K562 (cell line): ENCODE data around the gene C1orf94. TPM values are rescaled to one million over a fixed set of nuclear protein-coding genes. Genes with fewer than 3 reads are reported as not detected.
A peak's percentile ranks its signal among the peaks of the same experiment; 100 is the strongest.

Experiments used
- ATAC-seq: fragments of 200-7000 bp; cut with Tn5 transposase; 3 replicates; pipeline ENCODE4 v1.9.1; 2020; ENCODE audit warnings: moderate library complexity
- BruUV-seq: library from RNA; stranded (reverse); fragments of 400-500 nt; replicated peaks from 2 replicates; lab custom pipeline; 2021; lab: Mats Ljungman, UMichigan
- CTCF ChIA-PET: fragments of 300-600 bp; formaldehyde crosslinking; extraction: SDS; loops from one replicate; lab custom pipeline; 2021; ENCODE audit warnings: low intra/inter-chr PET ratio; lab: Yijun Ruan, JAX
- POLR2A ChIA-PET: fragments of 300-600, 350-650 bp; sonication (Branson Sonifier 250); formaldehyde crosslinking; extraction: SDS; loops from one replicate; lab custom pipeline; 2021; ENCODE audit warnings: antibody characterized with exemption, inconsistent platforms; lab: Yijun Ruan, JAX
- DNase-seq, 4 experiments: peaks; one replicate each; pipeline versions ENCODE4 v3.0.0 to v3.0.0-alpha.2; 2011 to 2018; ENCODE audit warnings: low spot score in 3 of 4, mixed read lengths in 3 of 4; ENCODE audit errors: extremely low read depth in 1 of 4
- FAIRE-seq: peaks from 2 replicates; lab custom pipeline; 2011; peaks lifted over from hg19 to GRCh38; lab: Jason Lieb, UNC
- H2AFZ ChIP-seq: 2 replicates; pipeline ENCODE4 v1.6.0; 2011; ENCODE audit warnings: low read depth, low read length, control low read depth, inconsistent platforms
- H3K27ac ChIP-seq: fragments of 200-600 bp; 3 replicates; pipeline ENCODE4 v1.8.0; 2011; ENCODE audit warnings: low read depth, mild to moderate bottlenecking, control low read depth, inconsistent platforms, low read length, moderate library complexity, mixed read lengths; ENCODE audit errors: extremely low read depth
- H3K27me3 ChIP-seq, 2 experiments: fragments of 300-600 bp in 1 of 2; 2 replicates in 1 of 2; 3 replicates in 1 of 2; pipeline versions ENCODE4 v1.6.0 to v1.8.0; 2011; ENCODE audit warnings: inconsistent platforms in 2 of 2, low read length in 2 of 2, mild to moderate bottlenecking in 1 of 2, mixed read lengths in 1 of 2, moderate library complexity in 1 of 2; ENCODE audit not compliant: control insufficient read depth in 2 of 2, insufficient read depth in 2 of 2
- H3K36me3 ChIP-seq: fragments of 300-600 bp; 3 replicates; pipeline ENCODE4 v1.8.0; 2011; ENCODE audit warnings: mild to moderate bottlenecking, low read length, inconsistent platforms; ENCODE audit not compliant: control insufficient read depth, insufficient read depth
- H3K4me1 ChIP-seq, 2 experiments: fragments of 200-600 bp in 1 of 2; replicated peaks in 1 of 2; 2 replicates in 1 of 2; 3 replicates in 1 of 2; pipeline versions ENCODE4 v1.5.1 to v1.8.0; 2011; ENCODE audit warnings: inconsistent platforms in 2 of 2, low read length in 2 of 2, mild to moderate bottlenecking in 1 of 2, mixed read lengths in 1 of 2, moderate library complexity in 1 of 2; ENCODE audit not compliant: control insufficient read depth in 2 of 2, insufficient read depth in 2 of 2
- H3K4me2 ChIP-seq: 2 replicates; pipeline ENCODE4 v1.6.1; 2011; ENCODE audit warnings: low read length, control low read depth, inconsistent platforms, mixed read lengths; ENCODE audit not compliant: insufficient read depth
- H3K4me3 ChIP-seq: fragments of 200-600 bp; sonication (generic), shearing (Covaris generic); 2 replicates; pipeline ENCODE4 v1.5.1; 2016; ENCODE audit warnings: control low read depth, inconsistent platforms
- H3K79me2 ChIP-seq: fragments of 200-600 bp; 3 replicates; pipeline ENCODE4 v1.8.0; 2011; ENCODE audit warnings: low read length, inconsistent platforms; ENCODE audit not compliant: control insufficient read depth, insufficient read depth
- H3K9ac ChIP-seq, 2 experiments: 2 replicates each; pipeline versions ENCODE4 v1.6.0 to v1.6.1; 2011; ENCODE audit warnings: low read depth in 2 of 2, low read length in 2 of 2, control low read depth in 1 of 2, inconsistent platforms in 1 of 2, mild to moderate bottlenecking in 1 of 2, mixed read lengths in 1 of 2; ENCODE audit not compliant: insufficient read depth in 1 of 2
- H3K9me1 ChIP-seq: one replicate; pipeline ENCODE4 v1.6.0; 2011; ENCODE audit warnings: inconsistent platforms, mild to moderate bottlenecking, low read length, moderate library complexity; ENCODE audit not compliant: control insufficient read depth, insufficient read depth
- H3K9me3 ChIP-seq: replicated peaks from 2 replicates; pipeline ENCODE4 v1.5.1; 2011; ENCODE audit warnings: low read depth, low read length, inconsistent platforms; ENCODE audit not compliant: control insufficient read depth, insufficient read depth
- H4K20me1 ChIP-seq: replicated peaks from 2 replicates; pipeline ENCODE4 v1.6.1; 2011; ENCODE audit warnings: low read length, inconsistent platforms, mixed read lengths; ENCODE audit not compliant: control insufficient read depth, insufficient read depth
- CSDE1 ChIP-seq, 2 experiments: fragments of 450-650 bp; IDR thresholded peaks; 2 replicates each; pipeline ENCODE4 v1.6.1; 2016; ENCODE audit warnings: mild to moderate bottlenecking in 1 of 2
- HNRNPUL1 ChIP-seq: fragments of 200-400 bp; formaldehyde crosslinking; IDR thresholded peaks from 2 replicates; pipeline ENCODE4 v1.6.1; 2017; ENCODE audit warnings: low read length
- ILK ChIP-seq: fragments of 450-650 bp; IDR thresholded peaks from 2 replicates; pipeline ENCODE4 v1.6.1; 2016; ENCODE audit warnings: missing genetic modification characterization, low read depth, mild to moderate bottlenecking, missing compliant biosample characterization, moderate library complexity, borderline replicate concordance
- PYGO2 ChIP-seq: fragments of 450-650 bp; IDR thresholded peaks from 2 replicates; pipeline ENCODE4 v1.6.1; 2016; ENCODE audit warnings: mild to moderate bottlenecking, missing genetic modification characterization, moderate library complexity, missing compliant biosample characterization
- ZBTB2 ChIP-seq: fragments of 450-650 bp; IDR thresholded peaks from 2 replicates; pipeline ENCODE4 v1.6.1; 2016; ENCODE audit warnings: antibody characterized with exemption
- WGBS: fragments of 100-300 bp; shearing (Covaris generic); methylation state at CpG from one replicate; pipeline ENCODE4 v1.1.6; 2016; ENCODE audit warnings: low coverage, mixed read lengths; ENCODE audit not compliant: insufficient coverage; ENCODE audit errors: missing lambda C conversion rate; 5-methylcytosine and 5-hydroxymethylcytosine counted together
- in situ Hi-C: fragments of 300-500 bp; cut with MboI; formaldehyde crosslinking; loops from 4 replicates; pipeline ENCODE4 v1.15.0; 2018; ENCODE audit warnings: inconsistent platforms, mixed read lengths
- intact Hi-C: fragments of 100-400 bp; cut with micrococcal nuclease; formaldehyde crosslinking; loops from 2 replicates; pipeline ENCODE4 v1.14.2; 2022
- polyA plus RNA-seq, 8 experiments: library from polyadenylated mRNA; depleted of rRNA in 4 of 8; stranded (reverse) in 5 of 8; unstranded in 3 of 8; fragments of >200 nt; fragmentation: Nextera tagmentation in 2 of 8; fragmentation: Illumina TruSeq in 1 of 8; extraction: Ambion mirVana in 2 of 8; extraction: Trizol in 1 of 8; gene quantifications; 2 replicates each; pipeline versions ENCODE4 v1.2.1 to v1.2.3, GENCODE V29; 2011 to 2014; ENCODE audit warnings: inconsistent platforms in 1 of 8, missing spikeins in 1 of 8
- total RNA-seq, 7 experiments: library from RNA; depleted of rRNA in 6 of 7; stranded (reverse); fragments of >200 nt in 6 of 7; fragmentation: Illumina TruSeq in 2 of 7; extraction: Trizol in 2 of 7; gene quantifications; 2 replicates each; pipeline versions ENCODE4 v1.2.1 to v1.2.3, GENCODE V29; 2011 to 2021; ENCODE audit warnings: low replicate concordance in 1 of 7
- TF ChIP-seq, protein P1 (sequence below): fragments of 450-650 bp; IDR thresholded peaks from 2 replicates; pipeline ENCODE4 v1.6.1; 2018; ENCODE audit not compliant: partially characterized antibody

Gene C1orf94
- total and polyA plus RNA-seq, 9 of the 15 experiments (the other 6 are each of a cell fraction or from before 2014, with no cell fraction given) = not detected

DNA sequence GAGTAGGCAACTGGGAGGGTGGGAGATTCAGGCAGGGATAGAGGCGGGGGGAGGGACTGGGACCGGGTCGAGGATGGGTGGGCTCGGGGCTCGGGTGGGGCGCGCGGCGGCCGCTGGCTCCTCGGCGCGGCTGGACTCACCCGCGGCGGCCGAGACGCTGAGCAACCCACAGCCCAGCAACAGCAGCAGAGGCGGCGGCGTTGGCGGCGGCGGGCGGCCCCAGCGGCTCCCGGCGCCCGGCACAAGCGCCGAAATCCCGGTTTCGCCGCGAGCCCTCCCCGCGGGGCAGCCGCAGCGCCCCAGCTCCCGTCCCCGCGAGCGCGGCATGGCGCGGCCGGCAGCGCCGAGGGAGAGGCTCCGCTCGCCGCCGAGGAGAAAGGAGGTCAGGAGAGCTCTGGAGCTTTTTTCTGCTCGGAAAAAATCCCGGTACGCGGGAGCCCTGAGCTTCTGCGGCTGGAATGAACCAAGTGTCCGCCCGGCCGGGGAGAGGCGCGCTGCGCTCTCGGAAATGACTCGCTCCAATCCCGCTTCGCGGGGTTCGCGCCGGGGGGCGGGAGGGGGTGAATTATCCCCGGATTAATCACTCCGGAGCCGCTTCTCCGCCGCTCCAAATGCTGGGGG lies 11.8 kb upstream of the C1orf94 start, which contains the start of gene CSMD2:
TSS of gene CSMD2 (minus strand) at position 460 of the 621 bp plus-strand sequence. CDS start at position 327, 133 bp downstream.
- Histone ChIP-seq H4K20me1 (no peaks in the 10 kb centered on the region), H3K79me2 (no peaks in the 10 kb centered on the region), H2AFZ (no peak within 1 kb of the TSS), H3K4me3 (no peak within 1 kb of the TSS), H3K4me1 (peaks cover 0 to 10% of the 10 kb centered on the region in 2 experiments; a peak in 2 of 5 replicates), H3K36me3 (no peaks in the 10 kb centered on the region), H3K27me3 (peaks cover 2 to 18% of the 10 kb centered on the region in 2 experiments; a peak in 4 of 5 replicates), H3K27ac (no peak within 1 kb of the TSS), H3K9me3 (no peaks in the 10 kb centered on the region), H3K9ac (no peak within 1 kb of the TSS), H3K9me1 (no peaks in the 10 kb centered on the region), H3K4me2 (no peak within 1 kb of the TSS)
- POLR2A ChIA-PET = interaction anchor here (0.8 kb wide), 1 partner anchor 21 kb away, joined by 3 read pairs; no protein-coding TSS in a partner anchor
- DNase-seq (no peak), ATAC-seq (no peak), FAIRE-seq (no peak)
- no TSS peak for BruUV-seq
- TF ChIP-seq ZBTB2 (no peak), ILK (no peak), PYGO2 (tag) (no peak), CSDE1 (IDR thresholded peaks at IDR 0.05) (no peak), HNRNPUL1 (no peak)
- TF ChIP-seq, protein P1, sequence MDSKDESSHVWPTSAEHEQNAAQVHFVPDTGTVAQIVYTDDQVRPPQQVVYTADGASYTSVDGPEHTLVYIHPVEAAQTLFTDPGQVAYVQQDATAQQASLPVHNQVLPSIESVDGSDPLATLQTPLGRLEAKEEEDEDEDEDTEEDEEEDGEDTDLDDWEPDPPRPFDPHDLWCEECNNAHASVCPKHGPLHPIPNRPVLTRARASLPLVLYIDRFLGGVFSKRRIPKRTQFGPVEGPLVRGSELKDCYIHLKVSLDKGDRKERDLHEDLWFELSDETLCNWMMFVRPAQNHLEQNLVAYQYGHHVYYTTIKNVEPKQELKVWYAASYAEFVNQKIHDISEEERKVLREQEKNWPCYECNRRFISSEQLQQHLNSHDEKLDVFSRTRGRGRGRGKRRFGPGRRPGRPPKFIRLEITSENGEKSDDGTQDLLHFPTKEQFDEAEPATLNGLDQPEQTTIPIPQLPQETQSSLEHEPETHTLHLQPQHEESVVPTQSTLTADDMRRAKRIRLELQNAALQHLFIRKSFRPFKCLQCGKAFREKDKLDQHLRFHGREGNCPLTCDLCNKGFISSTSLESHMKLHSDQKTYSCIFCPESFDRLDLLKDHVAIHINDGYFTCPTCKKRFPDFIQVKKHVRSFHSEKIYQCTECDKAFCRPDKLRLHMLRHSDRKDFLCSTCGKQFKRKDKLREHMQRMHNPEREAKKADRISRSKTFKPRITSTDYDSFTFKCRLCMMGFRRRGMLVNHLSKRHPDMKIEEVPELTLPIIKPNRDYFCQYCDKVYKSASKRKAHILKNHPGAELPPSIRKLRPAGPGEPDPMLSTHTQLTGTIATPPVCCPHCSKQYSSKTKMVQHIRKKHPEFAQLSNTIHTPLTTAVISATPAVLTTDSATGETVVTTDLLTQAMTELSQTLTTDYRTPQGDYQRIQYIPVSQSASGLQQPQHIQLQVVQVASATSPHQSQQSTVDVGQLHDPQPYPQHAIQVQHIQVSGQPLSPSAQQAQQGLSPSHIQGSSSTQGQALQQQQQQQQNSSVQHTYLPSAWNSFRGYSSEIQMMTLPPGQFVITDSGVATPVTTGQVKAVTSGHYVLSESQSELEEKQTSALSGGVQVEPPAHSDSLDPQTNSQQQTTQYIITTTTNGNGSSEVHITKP = peak; percentile 43
- intact Hi-C loops = no loop called here
- WGBS = 52% methylated on average over 22 of the region's 78 CpGs
- in situ Hi-C loops = no loop called here
- CTCF ChIA-PET = no interaction called here
